ENCODE data around the gene RTEL1. TPM values are rescaled to one million over a fixed set of nuclear protein-coding genes. Genes with fewer than 3 reads are reported as not detected.

RTEL1 gene
- total and polyA plus RNA-seq, 2 donors (not counting 1 experiment from before 2014, with no cell fraction given) = 15.1 to 32.6 TPM

DNA sequence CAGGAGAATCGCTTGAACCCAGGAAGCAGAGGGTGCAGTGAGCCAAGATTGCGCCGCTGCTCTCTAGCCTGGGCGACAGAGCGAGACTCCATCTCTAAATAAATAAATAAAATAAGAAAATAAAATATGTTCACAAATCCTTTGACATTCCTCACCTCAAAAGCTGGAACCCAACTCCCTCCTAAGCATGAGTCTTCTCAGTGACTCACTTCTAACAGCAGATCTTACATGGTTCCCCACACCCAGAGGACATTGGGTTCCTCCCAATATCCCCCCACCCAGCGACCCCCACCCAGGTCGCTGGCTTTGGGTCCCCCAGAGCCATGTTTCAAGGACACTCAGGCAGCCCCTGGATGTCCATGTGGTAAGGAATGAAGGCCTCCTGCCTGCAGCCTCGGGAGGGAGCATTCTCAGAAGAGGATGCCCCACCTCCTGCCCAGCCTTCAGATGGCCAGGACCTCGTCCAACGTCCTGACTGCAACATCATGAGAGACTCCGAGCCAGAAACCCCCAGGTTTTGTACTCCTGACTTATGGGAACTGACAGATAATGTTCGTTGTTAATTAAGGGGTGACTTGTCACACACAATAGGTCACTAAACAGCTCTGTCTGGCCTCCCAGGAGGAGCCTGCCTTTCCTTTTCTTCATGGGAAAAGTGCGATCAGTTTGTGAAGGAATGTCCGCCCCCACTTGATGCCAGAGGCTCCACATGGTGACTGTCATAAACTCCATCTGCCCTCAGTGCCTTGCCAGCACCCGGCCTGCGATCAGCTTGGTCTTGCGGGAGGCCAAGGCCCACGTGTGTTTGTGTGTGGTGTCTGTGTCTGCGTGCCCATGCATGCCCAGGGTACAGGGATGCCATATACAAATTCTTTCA lies 21.1 kb upstream of the RTEL1 start:
- no peak for TF ChIP-seq CTCF (IDR thresholded peaks at IDR 0.05)
- TF ChIP-seq EZH2 (IDR thresholded peaks at IDR 0.05; ENCODE audit: borderline replicate concordance, insufficient read depth, low read depth, low read length, poor library complexity, severe bottlenecking) = no peak
- Histone ChIP-seq H3K36me3 (replicated peaks in 1 of 2; ENCODE audit: control extremely low read depth in 1 of 2, control insufficient read depth in 1 of 2, extremely low read depth in 1 of 2, insufficient read depth in 2 of 2, low read length in 1 of 2) (no peaks in the 10 kb centered on the region), H3K9ac (ENCODE audit: low read length) (no peak overlapping the region), H2AFZ (ENCODE audit: insufficient read depth, low read depth, low read length, poor library complexity, severe bottlenecking) (no peak overlapping the region), H3K79me2 (ENCODE audit: control insufficient read depth, insufficient read depth, low read length) (peaks cover 26% of the 10 kb centered on the region), H3K4me1 (ENCODE audit: control insufficient read depth in 2 of 2, insufficient read depth in 2 of 2, low read length in 2 of 2) (peaks cover 64 to 83% of the 10 kb centered on the region in 2 donors), H3K27ac (ENCODE audit: low read length in 2 of 2) (peak overlapping the region; percentile 75 to 92), H3K27me3 (replicated peaks in 1 of 4; ENCODE audit: control extremely low read depth in 1 of 4, control insufficient read depth in 3 of 4, insufficient read depth in 4 of 4, low read length in 3 of 4) (no peaks in the 10 kb centered on the region), H3K4me3 (ENCODE audit: control extremely low read depth in 1 of 5, extremely low read depth in 1 of 5, insufficient read depth in 1 of 5, low read depth in 2 of 5, low read length in 4 of 5) (no peak overlapping the region), H3K4me2 (replicated peaks; ENCODE audit: low read depth, low read length, poor library complexity, severe bottlenecking) (peak overlapping the region; percentile 56), H4K20me1 (ENCODE audit: control insufficient read depth, insufficient read depth, low read length, poor library complexity, severe bottlenecking) (no peaks in the 10 kb centered on the region), H3K9me3 (ENCODE audit: control extremely low read depth in 1 of 3, control insufficient read depth in 2 of 3, insufficient read depth in 1 of 3, low read length in 2 of 3) (peaks cover 0 to 3% (median 0%) of the 10 kb centered on the region in 3 donors)
- Mint-ChIP-seq H3K4me1 (peaks cover 61% of the 10 kb centered on the region), H3K9me3 (ENCODE audit: insufficient read depth) (peaks cover 2% of the 10 kb centered on the region), H3K4me3 (peak overlapping the region; percentile 37), H3K27ac (peak overlapping the region; percentile 92), H3K27me3 (no peaks in the 10 kb centered on the region)
- intact Hi-C loops (cut with micrococcal nuclease) = no loop called here
- CTCF ChIA-PET = interaction anchor here (1.4 kb wide), 1 partner anchor 10 kb away, joined by 5 read pairs; the partner anchor contains the start of gene GMEB2
- WGBS (ENCODE audit: insufficient coverage) = 100% methylated on average over 4 of the region's 19 CpGs
- ATAC-seq (ENCODE audit: low read depth) (no peak), DNase-seq (no peak)
- POLR2A ChIA-PET = interaction anchor here (0.9 to 2.4 kb wide), 2 partner anchors 8 to 10 kb away, joined by 3 to 33 read pairs; partner anchors contain the start of gene GMEB2
